IMR-90 (cell line): ENCODE measurements around the gene IGFBP5. TPM values are rescaled to one million over a fixed set of nuclear protein-coding genes. Genes with fewer than 3 reads are reported as not detected.

Source experiments
- ATAC-seq: fragments of 200-7000 bp; cut with Tn5 transposase; 2 replicates; pipeline ENCODE4 v1.9.1; 2020; ENCODE audit warnings: low read depth, mild to moderate bottlenecking, moderate library complexity
- BruUV-seq: library from RNA; stranded (reverse); fragments of 400-500 nt; replicated peaks from 2 replicates; lab custom pipeline; 2021; lab: Mats Ljungman, UMichigan
- CTCF ChIA-PET: fragments of 300-600 bp; formaldehyde crosslinking; extraction: SDS; loops from one replicate; lab custom pipeline; 2021; ENCODE audit warnings: antibody characterized with exemption; lab: Yijun Ruan, JAX
- POLR2A ChIA-PET: fragments of 300-600 bp; sonication (Branson Sonifier 250); formaldehyde crosslinking; loops from one replicate; lab custom pipeline; 2022; ENCODE audit warnings: antibody characterized with exemption; ENCODE audit not compliant: unreplicated experiment; lab: Charles Lee
- DNase-seq: peaks from one replicate; pipeline ENCODE4 v3.0.0; 2013
- H2AFZ ChIP-seq: replicated peaks from 2 replicates; pipeline ENCODE3; 2013; ENCODE audit warnings: low read length, mild to moderate bottlenecking; ENCODE audit not compliant: poor library complexity
- H2AK5ac ChIP-seq: 2 replicates; pipeline ENCODE4 v1.6.1; 2013; ENCODE audit warnings: low read depth, low read length, inconsistent platforms
- H2AK9ac ChIP-seq: replicated peaks from 2 replicates; pipeline ENCODE3; 2013; ENCODE audit warnings: mild to moderate bottlenecking, low read depth, low read length, moderate library complexity; ENCODE audit not compliant: poor library complexity
- H2BK120ac ChIP-seq: 2 replicates; pipeline ENCODE4 v1.6.1; 2013; ENCODE audit warnings: low read depth, low read length, inconsistent platforms
- H2BK15ac ChIP-seq: 3 replicates; pipeline ENCODE4 v1.6.1; 2013; ENCODE audit warnings: low read depth, low read length, inconsistent platforms
- H2BK20ac ChIP-seq: 2 replicates; pipeline ENCODE4 v1.6.1; 2013; ENCODE audit warnings: low read depth, mild to moderate bottlenecking, inconsistent platforms, low read length, moderate library complexity
- H2BK5ac ChIP-seq: 2 replicates; pipeline ENCODE4 v1.6.1; 2013; ENCODE audit warnings: mild to moderate bottlenecking, low read depth, low read length, inconsistent platforms; ENCODE audit not compliant: poor library complexity, severe bottlenecking
- H3K14ac ChIP-seq: replicated peaks from 2 replicates; pipeline ENCODE4 v1.6.1; 2013; ENCODE audit warnings: low read depth, low read length, inconsistent platforms
- H3K18ac ChIP-seq: 2 replicates; pipeline ENCODE4 v1.6.1; 2013; ENCODE audit warnings: low read depth, low read length, control low read depth
- H3K23ac ChIP-seq: 2 replicates; pipeline ENCODE4 v1.6.1; 2013; ENCODE audit warnings: low read depth, low read length, inconsistent platforms
- H3K27ac ChIP-seq: 2 replicates; pipeline ENCODE4 v1.5.1; 2013; ENCODE audit warnings: mild to moderate bottlenecking, control low read depth, low read length; ENCODE audit not compliant: insufficient read depth
- H3K27me3 ChIP-seq: 2 replicates; pipeline ENCODE4 v1.6.1; 2013; ENCODE audit warnings: low read length; ENCODE audit not compliant: control insufficient read depth, insufficient read depth
- H3K36me3 ChIP-seq: 2 replicates; pipeline ENCODE4 v1.6.1; 2013; ENCODE audit warnings: low read length, mixed read lengths; ENCODE audit not compliant: control insufficient read depth, insufficient read depth
- H3K4ac ChIP-seq: 2 replicates; pipeline ENCODE4 v1.6.1; 2013; ENCODE audit warnings: low read depth, low read length, inconsistent platforms
- H3K4me1 ChIP-seq: 2 replicates; pipeline ENCODE4 v1.6.1; 2013; ENCODE audit warnings: low read length, mixed read lengths; ENCODE audit not compliant: control insufficient read depth, insufficient read depth
- H3K4me2 ChIP-seq: 2 replicates; pipeline ENCODE4 v1.6.1; 2013; ENCODE audit warnings: low read depth, mild to moderate bottlenecking, control low read depth, low read length, moderate library complexity
- H3K4me3 ChIP-seq: 2 replicates; pipeline ENCODE4 v1.5.1; 2013; ENCODE audit warnings: low read depth, mild to moderate bottlenecking, control low read depth, low read length, moderate library complexity; ENCODE audit not compliant: insufficient read depth
- H3K56ac ChIP-seq: 2 replicates; pipeline ENCODE4 v1.6.1; 2013; ENCODE audit warnings: low read length, inconsistent platforms; ENCODE audit not compliant: insufficient read depth; ENCODE audit errors: extremely low read depth
- H3K79me1 ChIP-seq, 2 experiments: 2 replicates each; pipeline ENCODE4 v1.6.1; 2013; ENCODE audit warnings: low read length in 2 of 2, inconsistent platforms in 1 of 2, low read depth in 1 of 2
- H3K9ac ChIP-seq: 2 replicates; pipeline ENCODE4 v1.6.1; 2013; ENCODE audit warnings: low read depth, low read length, control low read depth
- H3K9me1 ChIP-seq: 2 replicates; pipeline ENCODE4 v1.6.1; 2013; ENCODE audit warnings: low read length, inconsistent platforms; ENCODE audit not compliant: insufficient read depth
- H3K9me3 ChIP-seq: 2 replicates; pipeline ENCODE4 v1.6.1; 2013; ENCODE audit warnings: low read length; ENCODE audit not compliant: control insufficient read depth, insufficient read depth
- H4K20me1 ChIP-seq: 2 replicates; pipeline ENCODE4 v1.6.1; 2013; ENCODE audit warnings: low read length, inconsistent platforms; ENCODE audit not compliant: insufficient read depth
- H4K5ac ChIP-seq: 2 replicates; pipeline ENCODE4 v1.6.1; 2013; ENCODE audit warnings: mild to moderate bottlenecking, low read depth, low read length, control low read depth
- H4K8ac ChIP-seq, 2 experiments: 2 replicates each; pipeline ENCODE4 v1.6.1; 2013; ENCODE audit warnings: low read depth in 2 of 2, low read length in 2 of 2, control low read depth in 1 of 2, inconsistent platforms in 1 of 2
- H4K91ac ChIP-seq: 2 replicates; pipeline ENCODE4 v1.6.1; 2013; ENCODE audit warnings: low read depth, low read length, inconsistent platforms; ENCODE audit not compliant: insufficient read depth
- MAZ ChIP-seq: IDR thresholded peaks from 2 replicates; pipeline ENCODE4 v1.6.1; 2012; ENCODE audit warnings: low read depth, mild to moderate bottlenecking, low read length, improper control_type of control experiment, moderate library complexity, borderline replicate concordance
- POLR2A ChIP-seq: IDR thresholded peaks from 2 replicates; pipeline ENCODE4 v1.6.1; 2012; ENCODE audit warnings: mild to moderate bottlenecking, low read depth, low read length
- whole genome bisulfite sequencing, 2 experiments: methylation state at CpG; one replicate each; pipeline versions ENCODE4 v1.1.5 to v1.1.7; 2013; ENCODE audit warnings: missing lambda C conversion rate in 2 of 2; ENCODE audit not compliant: insufficient read length in 1 of 2; ENCODE audit errors: extremely low coverage in 2 of 2; 5-methylcytosine and 5-hydroxymethylcytosine counted together
- dilution Hi-C: fragments of 300-500 bp; cut with HindIII; formaldehyde crosslinking; loops from one replicate; pipeline ENCODE4 v1.14.3; 2018; ENCODE audit warnings: low sequenced_read_pairs; ENCODE audit not compliant: unreplicated experiment
- in situ Hi-C: fragments of 300-500 bp; cut with MboI; formaldehyde crosslinking; loops from 3 replicates; pipeline ENCODE4 v1.14.3; 2019; ENCODE audit warnings: low sequenced_read_pairs, inconsistent platforms, mixed read lengths
- intact Hi-C: fragments of 100-400 bp; cut with micrococcal nuclease; formaldehyde crosslinking; loops from 2 replicates; pipeline ENCODE4 v1.10.0; 2022
- polyA plus RNA-seq, 3 experiments: library from polyadenylated mRNA; depleted of rRNA; stranded (reverse); fragments of >200 nt; gene quantifications; 2 replicates each; pipeline ENCODE4 v1.2.3, GENCODE V29; 2012; ENCODE audit warnings: low replicate concordance in 1 of 3
- total RNA-seq: library from RNA; depleted of rRNA; stranded (reverse); fragments of >200 nt; gene quantifications from 2 replicates; pipeline ENCODE4 v1.2.3, GENCODE V29; 2012
- TF ChIP-seq, protein P1 (sequence below): fragments of 150-350 bp; IDR thresholded peaks from 2 replicates; pipeline ENCODE4 v1.6.1; 2016; ENCODE audit warnings: low read depth, mild to moderate bottlenecking, low read length, moderate library complexity, borderline replicate concordance

The IGFBP5 gene
- total and polyA plus RNA-seq, 2 of the 4 experiments (the other 2 are of a cell fraction), result 392 to 1,339 TPM

DNA sequence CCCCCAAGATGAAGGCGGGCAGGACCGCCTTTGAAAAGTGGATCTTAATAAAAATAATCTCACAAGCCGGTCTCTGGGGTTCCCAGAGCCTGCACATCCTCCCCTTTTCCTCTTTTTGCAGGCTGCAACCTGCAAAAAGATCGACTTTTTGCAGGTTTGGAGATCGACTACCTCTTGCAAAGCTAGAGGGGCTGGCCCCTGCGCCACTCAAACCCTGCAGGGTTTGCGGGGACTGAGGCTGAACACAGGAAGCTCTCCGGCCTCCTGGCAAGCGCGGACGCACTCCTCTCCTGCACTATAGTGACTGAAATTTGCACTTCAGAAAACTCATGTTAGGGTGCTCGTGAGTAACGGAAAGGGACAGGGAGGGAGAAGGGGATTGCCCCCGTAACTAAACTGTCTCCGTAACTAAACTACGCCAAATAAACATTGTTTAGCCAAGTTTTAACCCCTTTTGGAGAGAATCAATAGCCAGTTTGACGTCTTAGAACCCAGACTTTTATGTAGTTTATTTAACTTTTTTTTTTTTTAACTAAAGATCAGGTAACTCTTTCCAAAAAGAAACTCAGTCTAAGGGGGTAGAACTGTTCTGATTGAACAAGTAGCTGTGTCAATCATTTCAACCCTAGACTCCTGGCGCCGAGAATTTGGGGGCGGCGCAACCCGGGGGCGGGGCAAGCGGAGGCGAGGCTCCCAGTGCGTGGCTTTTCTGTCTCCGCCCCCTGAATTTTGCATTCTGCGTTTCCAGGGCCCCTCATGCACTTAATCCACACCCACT is 2.5 kb downstream of the IGFBP5 start:
- Histone ChIP-seq H4K91ac (no peak overlapping the region), H4K8ac (peak overlapping the region; percentile 2 to 67), H2BK15ac (no peak overlapping the region), H3K9me3 (no peaks in the 10 kb centered on the region), H3K79me1 (peaks cover 5 to 68% of the 10 kb centered on the region in 2 experiments; a peak in 3 of 4 replicates), H3K27me3 (no peaks in the 10 kb centered on the region), H3K4me3 (peak overlapping the region; percentile 69), H2AK5ac (no peak overlapping the region), H3K4ac (peak overlapping the region; percentile 73), H3K14ac (peak overlapping the region; percentile 81), H3K36me3 (peaks cover 53% of the 10 kb centered on the region), H2AFZ (peak overlapping the region; percentile 83), H4K5ac (peak overlapping the region; percentile 8; the same call in 1 of the 2 replicates), H3K23ac (peak overlapping the region; percentile 96), H4K20me1 (peaks cover 73% of the 10 kb centered on the region), H3K27ac (peak overlapping the region; percentile 85), H3K9ac (peak overlapping the region; percentile 98), H3K4me1 (peaks cover 16% of the 10 kb centered on the region), H2AK9ac (peak overlapping the region; percentile 46), H3K9me1 (peaks cover 16% of the 10 kb centered on the region), H2BK20ac (peak overlapping the region; percentile 5; the same call in 1 of the 2 replicates), H3K56ac (peak overlapping the region; percentile 90), H2BK5ac (peak overlapping the region; percentile 67), H3K18ac (peak overlapping the region; percentile 28), H3K4me2 (peak overlapping the region; percentile 48), H2BK120ac (no peak overlapping the region)
- intact Hi-C loops (loop anchor here (10.0 kb wide), 2 partner anchors 672 to 932 kb away; no protein-coding TSS in a partner anchor), in situ Hi-C loops (loop anchor here (10.0 kb wide), 3 partner anchors 362 to 592 kb away; no protein-coding TSS in a partner anchor), dilution Hi-C loops (loop anchor here (25.0 kb wide), 2 partner anchors 469 to 819 kb away; no protein-coding TSS in a partner anchor)
- 0% methylated on average over 3 of the region's 28 CpGs; no CpG with 5 or more reads in 1 of the 2 experiments for WGBS, 2 experiments
- peak; percentile 46; the same call in 1 of the 2 replicates for TF ChIP-seq MAZ
- peak; percentile 12; the same call in 1 of the 2 replicates for TF ChIP-seq POLR2A
- TF ChIP-seq, protein P1, sequence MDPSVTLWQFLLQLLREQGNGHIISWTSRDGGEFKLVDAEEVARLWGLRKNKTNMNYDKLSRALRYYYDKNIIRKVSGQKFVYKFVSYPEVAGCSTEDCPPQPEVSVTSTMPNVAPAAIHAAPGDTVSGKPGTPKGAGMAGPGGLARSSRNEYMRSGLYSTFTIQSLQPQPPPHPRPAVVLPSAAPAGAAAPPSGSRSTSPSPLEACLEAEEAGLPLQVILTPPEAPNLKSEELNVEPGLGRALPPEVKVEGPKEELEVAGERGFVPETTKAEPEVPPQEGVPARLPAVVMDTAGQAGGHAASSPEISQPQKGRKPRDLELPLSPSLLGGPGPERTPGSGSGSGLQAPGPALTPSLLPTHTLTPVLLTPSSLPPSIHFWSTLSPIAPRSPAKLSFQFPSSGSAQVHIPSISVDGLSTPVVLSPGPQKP, result no peak
- DNase-seq (peak; percentile 81), ATAC-seq (peak; percentile 14)
- POLR2A ChIA-PET, result interaction anchor here (0.6 to 2.0 kb wide), 13 partner anchors 9 to 1017 kb away, joined by 3 to 16 read pairs (median 6); no protein-coding TSS in a partner anchor
- CTCF ChIA-PET, result no interaction called here
- no TSS peak for BruUV-seq
